ENCODE measurements around the gene C10orf105.

Gene C10orf105

DNA sequence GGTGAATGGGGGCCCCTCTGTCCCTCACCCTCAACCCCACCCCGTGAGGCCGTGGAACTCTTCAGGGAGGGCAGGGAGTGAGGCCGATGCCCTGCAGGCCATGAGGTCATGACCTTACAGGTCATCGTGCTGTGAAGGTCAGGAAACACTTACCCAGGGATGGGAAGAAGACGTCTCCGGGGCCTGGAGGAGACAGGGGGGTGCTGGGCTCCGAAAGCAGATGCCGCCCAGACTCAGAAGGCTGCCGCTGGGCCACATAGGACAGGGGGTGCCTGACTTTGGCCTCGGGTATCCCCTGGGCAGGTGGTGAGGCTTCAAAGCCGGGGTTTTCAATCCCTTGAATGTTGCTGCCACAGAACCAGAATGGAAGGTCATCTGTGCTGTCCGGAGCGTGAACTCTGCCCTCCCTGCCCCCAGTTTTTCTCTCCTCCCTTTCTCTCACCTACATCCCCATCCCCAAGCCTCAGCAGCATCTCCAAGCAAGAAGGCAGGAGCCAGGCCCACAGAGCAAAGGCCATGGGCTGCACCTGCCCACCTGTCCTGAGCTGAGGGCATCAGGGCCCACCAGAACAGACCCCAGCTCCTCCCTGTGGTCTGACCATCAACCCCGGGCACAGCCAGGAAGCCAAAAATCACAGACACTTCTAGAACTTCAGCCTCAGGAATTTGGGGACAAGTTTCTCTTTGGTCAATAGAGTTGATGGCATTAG is 32.1 kb upstream of the C10orf105 start:
- DNase-seq (ENCODE audit: low read depth in 2 of 2), result no peak

DNA sequence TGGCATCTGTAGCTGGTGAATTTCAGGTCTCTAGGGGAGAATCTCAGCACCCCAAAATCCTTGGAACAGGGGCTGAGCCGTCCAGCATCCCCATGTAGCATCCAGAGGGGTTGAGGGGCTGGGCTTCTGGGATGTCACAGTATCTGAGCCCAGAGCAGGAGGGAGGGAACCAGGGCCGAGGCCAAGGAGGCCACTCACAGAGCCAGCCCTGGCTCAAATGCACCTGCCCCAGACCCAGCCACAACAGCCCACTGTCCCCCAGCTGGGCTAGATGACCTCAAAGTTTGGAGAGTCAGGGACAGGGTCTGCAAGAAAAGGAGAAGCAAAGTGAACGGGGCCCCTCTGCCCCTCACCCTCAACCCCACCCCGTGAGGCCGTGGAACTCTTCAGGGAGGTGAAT is 31.4 kb upstream of the C10orf105 start:
- no peak for DNase-seq (ENCODE audit: low read depth in 2 of 2)

DNA sequence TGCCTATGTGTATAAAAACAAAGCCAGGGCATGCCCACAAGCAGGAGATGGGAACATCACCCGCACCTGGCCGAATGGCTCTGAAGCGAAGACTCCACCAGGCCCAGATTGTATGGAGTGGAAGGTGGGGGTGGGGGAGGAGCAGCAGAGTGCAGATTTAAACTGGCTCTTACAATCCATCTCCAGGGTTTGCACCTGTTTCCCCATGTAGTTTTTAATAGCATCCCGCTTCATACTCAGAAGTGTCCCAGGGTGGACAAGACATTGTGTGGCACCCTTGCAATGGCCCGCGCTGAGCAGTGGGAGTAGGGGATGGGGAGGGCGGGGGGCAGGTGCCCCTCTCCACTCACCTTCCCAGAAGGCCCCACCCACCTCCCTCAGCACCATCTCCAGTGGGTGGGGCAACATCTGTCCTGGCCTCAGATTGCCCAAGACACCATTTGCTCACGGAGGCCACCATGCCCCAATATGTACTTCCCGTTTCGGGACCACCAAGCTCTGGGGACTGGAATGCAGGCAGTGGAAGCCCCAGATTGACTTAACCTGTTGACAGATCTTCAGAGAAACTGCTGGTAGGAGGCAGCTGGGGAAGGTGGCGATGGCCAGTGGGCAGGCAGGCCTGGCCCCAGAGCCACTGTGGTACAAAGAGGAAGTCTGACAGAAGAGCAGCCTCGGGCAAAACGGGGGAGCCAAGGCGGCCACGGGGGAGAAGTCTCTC is 30.7 kb upstream of the C10orf105 start:
- no peak for DNase-seq (ENCODE audit: low read depth in 2 of 2)

DNA sequence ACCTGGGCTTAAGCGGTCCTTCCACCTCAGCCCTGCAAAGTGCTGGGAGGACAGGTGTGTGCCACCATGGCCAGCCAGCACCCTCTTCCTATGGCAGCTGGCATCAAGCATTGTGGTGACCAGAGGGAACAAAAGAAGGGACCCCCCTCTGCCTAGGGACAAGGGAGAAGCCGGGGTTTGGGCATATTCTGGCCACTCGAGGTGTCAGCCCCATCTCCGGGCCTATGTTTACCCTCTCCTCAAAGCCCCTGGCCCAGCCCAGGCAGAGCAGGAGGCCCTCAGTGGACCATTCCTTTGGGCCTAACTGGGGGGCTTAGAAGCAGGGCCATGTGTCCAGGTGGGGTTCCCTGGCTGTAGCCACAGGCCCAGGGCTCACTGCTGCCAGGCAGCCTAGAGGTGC is 29.8 kb upstream of the C10orf105 start:
- DNase-seq (ENCODE audit: low read depth in 2 of 2), result no peak

DNA sequence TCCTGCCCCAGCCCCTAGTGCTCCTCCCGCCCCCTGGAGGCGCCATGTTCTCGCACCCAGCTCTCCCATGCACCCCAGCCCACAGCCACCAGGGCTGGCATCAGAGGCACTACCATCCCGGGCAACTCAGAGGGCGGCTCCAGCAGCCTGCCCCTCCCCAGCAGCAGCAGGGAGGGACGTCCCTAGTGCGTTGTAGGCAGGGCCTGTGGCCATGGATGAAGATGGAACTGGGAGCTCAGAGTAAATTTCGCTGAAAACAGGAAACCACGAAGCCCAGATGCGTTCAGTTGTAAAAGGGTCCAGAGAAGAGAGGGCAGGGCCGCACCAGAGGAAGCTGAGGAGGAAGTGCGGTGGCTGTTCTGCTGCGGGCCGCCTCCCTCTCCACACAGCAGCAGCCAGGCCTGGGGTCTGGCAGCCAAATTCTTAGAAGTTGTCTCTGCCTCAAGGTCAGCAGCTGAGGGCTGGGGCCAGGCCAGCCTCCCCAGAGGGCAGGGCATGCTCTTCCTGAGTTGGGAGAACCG is 29.2 kb upstream of the C10orf105 start:
- DNase-seq (ENCODE audit: low read depth in 2 of 2), result peak; percentile 57 to 66

DNA sequence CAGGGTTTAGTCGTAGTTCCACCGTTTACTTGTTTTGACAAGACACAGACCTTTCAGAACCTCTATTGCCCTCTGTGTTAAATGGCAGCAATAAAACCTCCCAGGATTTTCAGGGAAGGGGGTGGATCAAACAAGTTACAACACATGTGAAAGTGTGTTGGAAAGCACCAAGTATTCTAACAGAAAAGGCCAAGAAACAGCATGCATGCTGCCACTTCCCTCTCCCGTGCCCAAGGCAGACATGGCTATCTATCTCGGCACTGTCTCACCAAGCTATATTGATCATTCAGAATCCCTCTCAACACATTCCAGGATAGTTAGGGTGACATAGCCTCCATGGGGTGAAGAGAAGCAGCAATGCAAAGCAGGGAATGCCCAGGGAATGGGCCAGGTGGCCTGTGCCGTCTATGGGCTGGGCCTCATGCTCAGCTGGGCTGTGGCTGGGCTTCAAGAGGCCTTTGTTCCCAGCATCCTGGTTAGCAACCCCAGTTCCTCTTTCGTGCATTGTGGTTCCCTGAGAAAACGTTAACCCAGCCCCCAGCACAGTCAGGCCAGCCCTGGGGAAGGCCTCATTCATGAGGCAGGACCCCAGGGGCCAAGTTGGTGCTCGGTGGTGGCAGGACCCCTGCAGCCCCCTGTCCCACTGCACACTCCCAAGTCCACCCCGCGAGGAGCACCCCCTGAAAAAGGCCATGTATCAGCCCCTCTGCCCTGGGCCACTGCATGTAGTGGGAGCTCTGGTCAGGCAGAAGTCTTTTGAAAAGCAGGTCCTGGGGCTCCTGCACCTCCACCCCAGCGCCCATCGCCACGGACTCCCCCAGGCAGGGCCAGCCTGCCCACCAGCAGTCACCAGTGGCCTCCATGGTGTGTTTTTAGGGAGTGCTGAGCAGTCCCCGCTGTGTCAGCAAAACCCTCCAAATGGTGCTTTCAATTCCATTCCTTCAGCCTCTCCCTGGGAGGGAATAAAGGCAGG is 28.3 kb upstream of the C10orf105 start:
- DNase-seq (ENCODE audit: low read depth in 2 of 2), result no peak

DNA sequence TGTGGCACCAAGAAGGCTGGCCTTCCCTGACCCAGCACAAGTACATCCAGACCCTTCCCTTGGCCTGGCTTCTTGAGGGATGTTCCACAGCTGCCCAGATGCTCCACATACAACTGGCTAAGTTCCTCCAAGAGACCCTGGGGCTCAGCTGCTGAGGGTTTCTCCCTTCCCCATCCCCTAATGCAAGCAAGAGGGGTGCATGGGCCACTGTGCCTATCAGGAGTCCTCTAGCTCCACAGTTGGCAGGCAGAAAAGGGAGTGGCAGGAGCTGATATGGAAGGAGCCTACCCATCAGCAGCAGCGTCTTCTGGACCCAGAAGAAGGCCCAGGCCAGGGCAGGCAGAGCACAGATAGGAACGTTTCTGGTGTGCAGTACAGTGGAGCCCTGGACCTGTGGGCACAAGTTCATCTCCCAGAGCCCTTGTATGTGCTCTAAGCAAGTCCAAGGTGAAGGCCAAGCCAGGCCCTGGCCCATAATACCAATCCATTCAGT is 27.5 kb upstream of the C10orf105 start:
- no peak for DNase-seq (ENCODE audit: low read depth in 2 of 2)

DNA sequence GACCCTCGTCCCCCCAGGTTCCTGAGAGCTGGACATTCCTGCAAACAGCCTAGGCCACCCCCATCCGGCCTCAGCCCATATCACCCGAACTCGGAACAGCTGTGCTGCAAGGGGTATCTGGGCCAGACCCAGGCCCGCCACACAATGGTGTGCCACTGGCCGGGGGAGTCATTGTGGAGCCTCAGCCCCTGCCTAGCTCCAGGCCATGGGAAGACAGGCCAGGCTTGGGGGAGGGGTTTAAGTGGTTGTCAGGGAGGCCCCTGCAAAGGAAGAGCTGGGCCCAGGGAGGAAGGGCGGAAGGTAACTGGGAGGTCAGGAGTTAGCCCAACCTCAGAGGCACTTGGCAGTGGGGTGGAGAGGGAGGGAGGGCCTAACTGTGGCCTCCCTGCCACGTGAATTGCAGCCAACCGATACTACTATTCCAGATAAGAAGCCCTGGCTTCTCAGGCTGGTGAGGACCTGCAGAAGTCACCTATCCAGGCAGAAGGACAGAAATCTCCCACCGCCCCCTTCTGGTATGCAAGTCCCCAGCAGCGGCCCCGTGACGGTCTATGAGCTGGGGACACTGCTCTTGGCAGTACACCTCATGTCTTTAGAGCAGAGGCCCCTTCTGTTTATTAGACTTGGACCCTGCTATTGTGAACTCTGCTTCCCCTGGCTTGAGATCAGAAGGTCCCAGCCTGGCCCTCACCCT is 26.9 kb upstream of the C10orf105 start:
- DNase-seq (ENCODE audit: low read depth in 2 of 2), result no peak

DNA sequence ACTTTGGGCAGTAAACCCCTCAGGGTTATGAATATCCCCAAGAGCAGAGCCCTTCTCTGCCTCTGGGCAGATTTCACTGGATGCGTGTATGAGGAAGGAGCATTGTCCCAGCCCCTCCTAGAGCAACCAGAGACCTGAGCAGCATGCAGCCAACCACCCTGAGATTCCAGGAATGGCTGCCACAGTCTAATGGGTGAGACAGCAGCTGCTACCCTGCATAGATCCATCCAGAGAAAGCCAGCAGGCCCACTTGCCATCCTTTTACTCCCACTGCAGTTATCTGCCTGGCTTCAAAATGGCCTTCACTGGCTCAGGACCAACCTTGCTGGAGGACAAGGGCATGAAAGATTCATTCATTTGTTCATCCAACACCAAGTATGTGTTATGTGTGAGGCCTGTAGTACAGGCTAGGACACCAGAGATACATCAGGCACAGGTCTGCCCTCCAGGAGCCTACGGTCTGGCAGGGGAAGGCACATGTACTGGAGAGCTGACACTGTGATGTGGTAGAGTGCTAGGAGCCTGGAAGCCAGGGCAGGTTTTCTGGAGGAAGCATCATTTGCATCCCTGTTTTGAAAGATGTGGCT is 26.2 kb upstream of the C10orf105 start:
- DNase-seq (ENCODE audit: low read depth in 2 of 2), result no peak

DNA sequence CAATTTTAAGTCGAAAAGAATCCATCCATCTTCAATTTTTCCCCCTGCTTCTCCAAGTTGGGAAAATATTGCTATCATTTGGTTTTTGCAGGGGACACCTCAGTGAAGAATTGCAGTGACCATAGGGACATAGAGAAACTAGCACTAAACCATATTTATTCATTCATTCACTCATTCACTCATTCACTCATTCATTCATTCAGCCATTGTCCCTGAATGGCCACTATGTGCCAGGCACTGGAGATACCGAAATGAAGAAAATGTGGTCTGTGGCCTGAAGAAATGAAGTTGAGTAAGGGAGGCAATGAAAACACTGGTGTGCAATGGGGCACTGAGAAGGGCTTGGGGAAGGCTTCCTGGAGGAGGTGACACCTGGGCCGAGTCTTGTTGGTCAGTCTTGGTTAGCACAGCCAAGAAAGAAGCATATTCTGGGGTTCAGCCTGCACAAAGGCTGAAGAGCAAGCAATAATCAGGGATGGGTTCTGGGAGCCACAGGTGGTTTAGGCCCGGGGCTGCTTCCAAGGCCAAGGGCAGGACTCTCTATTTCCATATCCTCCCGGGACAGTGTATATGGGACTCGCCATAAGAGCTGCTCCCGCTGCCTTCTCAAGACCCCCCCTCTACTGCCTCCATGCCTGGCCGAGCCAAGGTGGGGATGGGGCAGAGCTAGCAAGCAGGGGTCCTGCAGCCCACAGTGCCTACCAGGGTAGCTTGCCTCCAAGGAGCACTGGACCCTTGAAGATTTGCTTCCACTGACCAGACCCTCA is 25.5 kb upstream of the C10orf105 start:
- no peak for DNase-seq (ENCODE audit: low read depth in 2 of 2)

DNA sequence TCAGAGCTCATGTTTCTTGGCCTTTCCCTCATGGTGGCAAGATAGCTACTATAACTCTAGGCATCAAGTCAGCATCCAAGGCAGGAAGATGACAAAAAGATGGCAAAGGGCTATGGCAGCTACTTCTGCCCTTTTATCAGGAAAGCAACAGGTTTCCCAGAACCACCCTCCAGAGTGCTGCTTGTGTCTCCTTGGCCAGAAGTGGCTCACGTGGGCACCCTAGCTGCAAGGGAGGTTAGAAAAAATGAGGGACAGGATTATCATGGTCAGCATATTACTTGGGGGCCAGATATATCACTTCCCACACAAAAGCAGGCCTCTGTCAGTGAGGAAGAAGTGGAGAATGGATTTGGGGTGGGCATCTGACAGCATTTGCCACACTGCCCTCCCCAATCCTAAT is 24.3 kb upstream of the C10orf105 start:
- no peak for DNase-seq (ENCODE audit: low read depth in 2 of 2)

DNA sequence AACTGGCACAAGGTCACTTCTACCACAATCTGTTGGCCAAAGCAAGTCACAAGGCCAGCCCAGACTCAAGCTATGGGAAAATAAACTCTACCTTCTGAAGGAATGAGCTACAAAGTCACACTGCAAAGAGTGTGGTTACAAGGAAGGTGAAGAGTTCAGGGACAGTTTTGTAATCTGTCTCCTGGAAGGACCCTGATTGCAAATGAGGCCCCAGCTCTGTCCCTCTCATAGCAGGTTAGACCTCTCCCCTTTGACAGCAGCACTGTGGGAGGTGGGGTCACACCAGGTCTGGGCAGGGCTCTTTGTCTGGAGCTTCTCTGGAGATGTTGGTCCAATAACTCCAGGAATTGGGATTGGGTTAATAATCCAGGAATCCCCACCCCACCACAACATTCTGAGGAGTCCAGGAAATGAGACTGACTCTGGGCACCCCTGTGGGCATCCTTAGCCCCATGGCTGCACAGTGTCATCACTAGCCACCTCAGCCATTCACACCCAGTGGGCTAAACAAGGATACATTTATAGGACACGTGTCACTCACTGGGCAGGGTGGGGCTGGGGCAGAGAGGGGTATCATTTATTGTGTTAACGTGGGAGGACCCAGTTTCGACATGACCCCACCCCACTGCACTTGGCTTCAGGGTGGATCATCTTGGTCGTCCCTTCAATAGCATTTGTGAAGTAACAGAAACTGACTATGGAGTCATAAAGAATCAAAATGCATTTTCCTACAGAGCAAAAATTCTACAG is 23.7 kb upstream of the C10orf105 start:
- DNase-seq (ENCODE audit: low read depth in 2 of 2), result no peak

DNA sequence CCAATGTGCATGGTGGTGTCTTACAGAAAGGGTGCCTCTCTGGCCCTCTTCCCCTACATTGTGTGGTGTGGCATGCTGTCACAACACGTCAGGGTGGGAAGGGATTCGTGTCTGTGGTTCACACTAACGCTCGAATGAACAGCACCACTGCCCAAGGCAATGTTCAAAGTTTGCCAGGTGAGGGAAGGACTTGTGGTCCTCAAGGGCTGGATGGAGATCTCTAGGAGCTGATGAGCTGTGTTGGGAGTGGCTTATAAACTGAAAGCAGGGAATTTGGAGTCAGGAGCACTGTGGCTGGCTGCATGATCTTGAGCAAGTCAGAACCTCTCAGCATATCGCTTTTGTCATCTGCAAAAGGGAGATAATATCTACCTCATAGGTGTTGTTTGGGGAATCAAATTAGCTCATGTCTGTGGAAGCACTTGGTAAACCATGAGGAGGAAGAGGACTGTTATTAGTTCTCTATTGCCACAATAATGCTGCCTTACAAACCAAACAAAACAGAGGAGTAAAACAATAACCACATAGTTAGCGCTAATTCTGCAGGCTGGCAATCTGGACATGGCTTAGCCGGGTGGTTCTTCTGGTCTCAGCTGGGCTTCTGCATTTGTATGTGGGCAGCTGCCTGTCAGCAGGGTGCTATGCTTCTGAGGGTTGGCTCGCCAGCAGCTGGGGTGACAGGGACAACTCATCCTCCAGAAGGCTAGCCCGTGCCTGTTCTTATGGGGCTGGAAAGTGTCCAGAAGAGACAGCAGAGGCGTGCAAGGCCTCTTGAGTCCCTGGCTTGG is 22.9 kb upstream of the C10orf105 start:
- no peak for DNase-seq (ENCODE audit: low read depth in 2 of 2)

DNA sequence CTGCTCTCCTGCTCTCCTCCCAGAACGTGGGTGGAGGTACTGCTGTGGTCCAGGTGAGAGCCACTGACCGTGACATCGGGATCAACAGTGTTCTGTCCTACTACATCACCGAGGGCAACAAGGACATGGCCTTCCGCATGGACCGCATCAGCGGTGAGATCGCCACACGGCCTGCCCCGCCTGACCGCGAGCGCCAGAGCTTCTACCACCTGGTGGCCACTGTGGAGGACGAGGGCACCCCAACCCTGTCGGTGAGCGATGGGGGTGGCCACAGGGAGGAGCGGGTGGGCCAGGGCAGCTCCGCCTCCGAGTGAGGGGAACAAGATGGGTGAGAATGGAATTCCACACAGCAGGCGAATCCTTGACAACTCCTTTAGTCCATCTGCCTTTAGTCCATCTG is 22.1 kb upstream of the C10orf105 start:
- DNase-seq (ENCODE audit: low read depth in 2 of 2), result no peak

DNA sequence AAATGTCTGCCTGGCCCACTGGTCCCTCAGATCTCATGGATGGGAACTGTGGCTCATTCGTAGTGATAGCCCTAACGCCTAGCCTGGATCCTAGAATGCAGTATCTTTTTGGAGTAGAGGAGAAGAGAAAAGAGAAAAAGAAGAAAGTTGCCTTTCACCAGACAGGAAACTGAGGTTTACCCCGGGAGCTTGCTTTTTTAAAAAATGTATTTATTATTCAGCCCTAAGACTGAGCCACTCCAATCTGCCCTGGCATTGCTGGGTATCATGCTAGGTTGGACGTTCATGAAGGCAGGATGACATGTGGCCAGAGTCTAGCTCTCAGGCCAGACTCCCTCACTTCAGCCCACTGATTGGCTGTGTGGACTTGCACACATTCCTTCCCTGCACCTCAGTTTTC is 21.5 kb upstream of the C10orf105 start:
- no peak for DNase-seq (ENCODE audit: low read depth in 2 of 2)

DNA sequence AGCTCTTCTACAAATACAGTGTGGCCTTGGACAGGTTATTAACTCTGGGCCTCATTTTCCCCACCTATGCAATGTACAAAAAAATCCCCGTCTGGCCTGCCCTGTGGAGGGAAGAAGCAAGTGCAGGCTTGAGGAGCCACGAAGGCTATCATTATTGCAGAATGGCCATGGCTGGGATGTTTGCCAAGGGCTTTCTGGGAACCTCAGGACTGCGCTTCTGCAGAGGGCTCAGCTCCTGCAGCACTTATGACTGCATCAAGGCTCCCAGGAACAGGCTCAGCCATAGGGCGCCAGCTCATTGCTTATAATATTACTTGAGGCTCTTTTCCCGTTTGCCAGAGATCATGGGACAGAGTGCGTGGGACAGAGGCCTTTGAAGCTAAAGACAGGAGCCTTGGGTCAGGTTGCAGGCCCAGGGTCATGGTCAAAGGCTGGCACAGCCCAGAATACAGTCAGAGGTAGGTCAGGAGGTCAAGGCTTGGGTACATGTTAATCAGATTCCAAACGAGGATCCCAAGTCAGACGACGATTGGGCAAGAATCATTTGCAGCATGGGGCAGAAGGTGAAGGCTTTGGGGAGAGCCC is 20.6 kb upstream of the C10orf105 start:
- DNase-seq (ENCODE audit: low read depth in 2 of 2), result no peak

DNA sequence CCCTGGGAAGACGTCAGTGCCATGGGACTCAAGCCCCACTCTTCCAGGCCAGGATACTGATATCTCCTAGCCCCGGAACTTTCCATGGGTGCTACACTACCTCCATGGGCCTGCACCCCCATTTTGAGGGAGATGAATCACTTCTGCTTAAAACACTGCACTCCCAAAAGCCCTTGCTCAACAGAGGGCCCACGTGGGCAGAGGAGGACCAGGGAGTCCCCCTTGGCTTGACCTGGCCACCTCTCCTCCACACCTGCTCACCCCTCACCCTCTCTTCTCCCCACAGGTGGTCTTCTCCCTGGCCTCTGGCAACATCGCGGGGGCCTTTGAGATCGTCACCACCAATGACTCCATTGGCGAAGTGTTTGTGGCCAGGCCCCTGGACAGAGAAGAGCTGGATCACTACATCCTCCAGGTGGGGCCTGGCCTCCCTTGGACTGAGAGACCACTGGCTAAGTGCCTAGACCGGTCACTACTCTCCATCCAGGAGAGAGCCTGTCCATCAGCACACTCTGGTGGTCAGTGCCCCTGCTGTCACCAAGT is 19.9 kb upstream of the C10orf105 start:
- DNase-seq (ENCODE audit: low read depth in 2 of 2), result no peak

DNA sequence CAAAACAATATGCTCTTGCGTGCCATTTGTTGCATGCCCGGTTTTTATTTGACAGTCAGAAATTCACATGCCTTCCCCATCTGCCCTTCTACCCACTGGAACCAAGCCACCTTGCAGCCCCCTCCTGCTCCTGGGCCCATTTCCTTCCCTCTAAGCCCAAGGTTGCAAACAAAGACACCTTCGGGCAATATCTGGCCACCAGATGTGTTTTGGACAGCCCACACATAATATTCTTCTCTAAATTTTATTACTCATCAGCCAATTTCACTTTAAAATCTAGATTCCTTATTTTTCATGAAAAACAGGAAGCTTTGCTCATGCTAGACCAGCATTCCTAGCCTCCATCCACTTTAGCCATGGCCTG is 18.2 kb upstream of the C10orf105 start:
- DNase-seq (ENCODE audit: low read depth in 2 of 2), result no peak

All from stimulated activated CD8-positive, alpha-beta memory T cell treated with anti-CD3 and anti-CD28 coated beads, Interleukin-7, amount 100 ng/mL, for 4 hours (primary cell).